NCI-H1105 treated with DMSO at 0.1 percent for 48 hours (cell line): ENCODE data around the gene RAN.
"Not testable (repeated sequence)": the region's sequence is repeated elsewhere in the genome, so short reads cannot be mapped to it uniquely, and the experiment has no call there.

ENCODE experiments used
- DNase-seq: peaks from one replicate; lab custom pipeline; 2025; lab: John Stamatoyannopoulos, UW

Gene RAN

GRCh38 chr12:130878193-130879185 is 6.6 kb downstream of the RAN start:
- DNase-seq: peak; percentile 56

GRCh38 chr12:130879212-130879686 is 7.4 kb downstream of the RAN start:
- no peak for DNase-seq

- DNase-seq: no peak
These were observed 8.0 kb downstream of the RAN start for GRCh38 chr12:130879781-130880389.

- DNase-seq: no peak
These were observed 8.6 kb downstream of the RAN start for GRCh38 chr12:130880411-130880885.

- DNase-seq: no peak
These were observed 9.2 kb downstream of the RAN start for GRCh38 chr12:130881046-130881445.

- DNase-seq: no peak
These were observed 9.7 kb downstream of the RAN start for GRCh38 chr12:130881548-130881947.

- DNase-seq: not testable (repeated sequence)
These were observed 15.3 kb downstream of the RAN start for GRCh38 chr12:130887190-130887589.

- DNase-seq: no peak
These were observed 32.2 kb downstream of the RAN start for GRCh38 chr12:130904064-130904463.

GRCh38 chr12:130904936-130905455 is 33.1 kb downstream of the RAN start:
- not testable (repeated sequence) for DNase-seq

- no peak for DNase-seq
These were observed 37.2 kb downstream of the RAN start for GRCh38 chr12:130909111-130909510.

- DNase-seq: no peak
These were observed 39.3 kb downstream of the RAN start for GRCh38 chr12:130911193-130911592.

- DNase-seq: no peak
These were observed 40.1 kb downstream of the RAN start for GRCh38 chr12:130911933-130912332.

- DNase-seq: peak; percentile 87
These were observed 44.5 kb downstream of the RAN start for GRCh38 chr12:130916241-130916911.

GRCh38 chr12:130917607-130918006 is 45.7 kb downstream of the RAN start:
- DNase-seq: no peak

GRCh38 chr12:130919086-130919485 is 47.2 kb downstream of the RAN start:
- no peak for DNase-seq

GRCh38 chr12:130920119-130920703 is 48.3 kb downstream of the RAN start:
- no peak for DNase-seq

GRCh38 chr12:130920723-130921381 is 49.0 kb downstream of the RAN start:
- no peak for DNase-seq

- no peak for DNase-seq
These were observed 50.7 kb downstream of the RAN start for GRCh38 chr12:130922511-130922953.

- no peak for DNase-seq
These were observed 53.2 kb downstream of the RAN start for GRCh38 chr12:130924966-130925665.

- DNase-seq: no peak
These were observed 53.8 kb downstream of the RAN start for GRCh38 chr12:130925666-130926015.
